Left lobe of liver (tissue), 2 donors: ENCODE results near the gene IFT81. TPM values are rescaled to one million over a fixed set of nuclear protein-coding genes. Genes with fewer than 3 reads are reported as not detected.
"Not testable (repeated sequence)": the region's sequence is repeated elsewhere in the genome, so short reads cannot be mapped to it uniquely, and the experiment has no call there.

ENCODE experiments used
- ATAC-seq: fragments of 200-7000 bp; cut with Tn5 transposase; one replicate; pipeline ENCODE4 v1.9.1; 2020; ENCODE audit warnings: mild to moderate bottlenecking, moderate library complexity
- DNase-seq: peaks from one replicate; pipeline ENCODE4 v3.0.0-alpha.2; 2020; ENCODE audit warnings: low spot score
- total RNA-seq: library from RNA; stranded (reverse); gene quantifications from one replicate; pipeline ENCODE4 v1.2.1, GENCODE V29; 2021
- donor health status: DM: no; HTN: no; CAD: no; lungs with moderate emphysema.
- donor health status: DM: no; HTN: yes; CAD: no.

The IFT81 gene
- total RNA-seq, 1 donor from 2014 or later: 2.3 TPM

DNA sequence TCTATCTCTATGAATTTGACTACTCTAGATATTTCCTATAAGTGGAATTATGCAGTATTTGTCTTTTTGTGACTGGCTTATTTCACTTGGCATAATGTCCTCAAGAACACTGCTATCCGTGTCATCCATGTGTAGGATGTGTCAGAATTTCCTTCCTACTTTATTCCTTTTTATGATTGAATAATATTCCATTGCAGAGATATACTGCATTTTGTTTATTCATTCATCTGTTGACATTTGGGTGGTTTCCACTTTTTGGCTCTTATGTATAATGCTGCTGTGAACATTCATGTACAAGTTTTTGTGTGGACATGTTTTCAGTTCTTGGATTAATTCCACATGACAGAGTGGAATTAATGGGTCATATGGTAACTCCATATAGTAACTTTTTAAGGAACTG is 111.2 kb downstream of the IFT81 start:
- no peak for DNase-seq
- no peak for ATAC-seq

DNA sequence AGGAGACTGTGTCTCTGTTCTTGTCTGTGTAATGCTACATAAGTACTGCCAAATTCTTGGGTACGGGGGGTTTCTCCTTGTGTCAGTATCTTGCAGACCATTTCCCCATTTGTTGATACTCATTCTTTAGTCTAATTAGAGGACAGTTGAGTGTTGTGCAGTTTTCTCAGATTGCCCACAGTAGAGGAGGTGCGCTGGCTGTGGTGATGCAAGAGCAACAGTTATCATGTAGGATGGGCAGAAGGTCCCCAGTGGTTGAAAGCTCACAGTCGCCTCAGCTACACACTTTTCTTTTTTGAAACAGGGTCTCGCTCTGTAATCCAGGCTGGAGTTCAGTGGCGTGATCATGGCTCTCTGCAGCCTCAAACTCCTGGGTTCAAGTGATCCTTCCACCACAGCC is 119.1 kb downstream of the IFT81 start:
- ATAC-seq (no peak), DNase-seq (no peak)

DNA sequence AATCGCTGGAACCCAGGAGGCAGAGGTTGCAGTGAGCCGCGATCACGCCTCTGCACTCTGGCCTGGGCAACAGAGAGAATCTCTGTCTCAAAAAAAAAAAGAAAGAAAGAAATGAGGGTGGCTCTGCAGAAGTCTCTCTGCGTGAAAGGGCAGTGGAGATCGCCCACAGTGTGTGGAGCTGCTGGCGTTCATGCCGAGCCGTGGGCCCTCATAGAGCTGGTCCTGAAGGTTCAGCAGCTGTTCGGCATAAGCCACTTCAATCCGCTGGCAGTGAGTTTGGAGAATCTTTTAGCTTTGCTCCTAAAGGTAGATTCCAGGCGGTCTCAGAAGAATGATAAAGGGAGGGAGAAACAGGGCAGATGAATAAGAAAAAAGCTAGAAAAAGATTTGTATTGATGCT is 120.2 kb downstream of the IFT81 start:
- ATAC-seq (no peak), DNase-seq (peak; percentile 15)

GRCh38 chr12:110244829-110245228 is 120.7 kb downstream of the IFT81 start:
- peak; percentile 56 for DNase-seq

GRCh38 chr12:110245369-110245772 is 121.2 kb downstream of the IFT81 start:
- ATAC-seq: peak; percentile 47

More at GRCh38 chr12:110244829-110245228, 120.7 kb downstream of the IFT81 start:
- ATAC-seq: no peak

DNA sequence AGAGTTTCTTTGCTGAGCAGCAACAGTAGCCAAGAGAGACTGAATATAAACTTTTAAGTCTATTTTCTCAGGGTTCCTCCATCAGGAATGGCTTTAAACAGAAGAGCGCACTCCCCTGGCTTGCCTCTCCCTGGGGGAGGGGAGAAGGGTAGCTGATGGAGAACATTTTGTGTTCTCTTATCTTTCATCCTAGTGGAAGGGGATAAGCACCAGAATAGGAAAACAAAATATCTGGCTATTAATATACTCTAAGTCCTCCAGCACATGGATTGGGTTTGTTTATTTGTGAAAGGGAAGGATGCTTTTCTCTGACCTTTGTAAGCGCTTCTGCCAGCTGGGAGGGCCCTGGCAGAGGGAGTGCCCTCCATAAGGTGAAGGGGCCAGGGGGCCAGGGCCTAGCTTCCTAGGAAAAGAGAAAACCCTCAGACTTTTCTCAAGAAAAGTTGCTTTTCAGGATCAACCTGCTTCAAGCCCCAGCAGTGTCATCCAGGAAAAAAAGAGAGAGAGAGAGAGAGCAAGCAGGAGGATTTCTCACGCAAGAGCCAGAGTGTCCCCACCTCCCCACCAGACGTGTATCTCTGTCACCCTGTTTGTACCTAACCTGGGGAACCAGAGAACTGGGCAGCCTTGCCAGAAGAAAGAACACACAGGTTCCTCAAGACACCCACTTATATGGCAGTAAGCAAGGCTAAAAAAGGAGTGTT is 122.6 kb downstream of the IFT81 start:
- DNase-seq (peak; percentile 55), ATAC-seq (peak; percentile 1)

More at GRCh38 chr12:110245369-110245772, 121.2 kb downstream of the IFT81 start:
- peak; percentile 90 for DNase-seq

GRCh38 chr12:110247340-110248095 is 123.4 kb downstream of the IFT81 start:
- DNase-seq (peak; percentile 96), ATAC-seq (peak; percentile 77)

- ATAC-seq (peak; percentile 25), DNase-seq (peak; percentile 74)
Observed at GRCh38 chr12:110248096-110248447, 123.9 kb downstream of the IFT81 start.

DNA sequence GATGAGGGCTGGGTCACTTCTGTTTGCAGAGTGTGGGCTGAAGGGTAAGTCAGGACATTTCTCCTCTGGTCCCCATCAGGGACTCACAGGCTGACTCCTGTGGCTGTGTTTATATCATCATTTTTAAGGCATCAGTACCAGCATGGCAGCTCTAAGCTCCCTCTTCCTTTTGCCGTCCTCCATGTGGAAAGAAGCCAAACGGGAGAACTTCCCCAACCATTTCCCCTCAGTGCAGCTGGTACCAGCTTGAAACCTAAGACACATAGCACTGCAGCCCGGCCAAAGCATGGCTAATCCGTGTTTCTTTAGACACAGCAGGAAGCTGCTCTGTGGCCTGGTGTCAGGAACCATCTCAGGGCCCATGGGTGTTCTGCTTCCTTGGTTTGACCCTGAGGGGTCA is 124.9 kb downstream of the IFT81 start:
- DNase-seq: peak; percentile 45
- no peak for ATAC-seq

- DNase-seq: peak; percentile 89
- peak; percentile 60 for ATAC-seq
Observed at GRCh38 chr12:110249716-110250225, 125.6 kb downstream of the IFT81 start.

DNA sequence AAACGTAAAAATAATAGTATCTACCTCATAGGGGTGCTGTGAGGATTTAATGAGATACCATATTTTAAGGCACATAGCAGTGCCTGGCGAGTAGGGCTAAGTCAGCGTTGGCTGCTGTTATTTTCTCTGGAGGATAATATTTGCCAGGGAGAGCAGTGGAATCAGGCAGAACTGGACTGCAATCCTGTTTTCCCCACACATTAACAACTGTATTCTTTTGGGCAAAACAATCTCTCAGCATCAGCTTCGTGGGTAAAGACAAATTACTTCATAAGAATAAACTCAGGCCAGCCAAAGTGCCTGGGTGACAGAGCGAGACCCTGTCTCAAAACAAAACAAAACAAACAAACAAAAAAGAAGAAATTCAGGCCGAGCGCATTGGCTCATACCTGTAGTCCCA is 127.2 kb downstream of the IFT81 start:
- DNase-seq (peak; percentile 7), ATAC-seq (no peak)

- DNase-seq (peak; percentile 44), ATAC-seq (no peak)
Observed at GRCh38 chr12:110252716-110253115, 128.6 kb downstream of the IFT81 start.

- DNase-seq (peak; percentile 72), ATAC-seq (peak; percentile 53)
Observed at GRCh38 chr12:110253176-110253575, 129.0 kb downstream of the IFT81 start.

DNA sequence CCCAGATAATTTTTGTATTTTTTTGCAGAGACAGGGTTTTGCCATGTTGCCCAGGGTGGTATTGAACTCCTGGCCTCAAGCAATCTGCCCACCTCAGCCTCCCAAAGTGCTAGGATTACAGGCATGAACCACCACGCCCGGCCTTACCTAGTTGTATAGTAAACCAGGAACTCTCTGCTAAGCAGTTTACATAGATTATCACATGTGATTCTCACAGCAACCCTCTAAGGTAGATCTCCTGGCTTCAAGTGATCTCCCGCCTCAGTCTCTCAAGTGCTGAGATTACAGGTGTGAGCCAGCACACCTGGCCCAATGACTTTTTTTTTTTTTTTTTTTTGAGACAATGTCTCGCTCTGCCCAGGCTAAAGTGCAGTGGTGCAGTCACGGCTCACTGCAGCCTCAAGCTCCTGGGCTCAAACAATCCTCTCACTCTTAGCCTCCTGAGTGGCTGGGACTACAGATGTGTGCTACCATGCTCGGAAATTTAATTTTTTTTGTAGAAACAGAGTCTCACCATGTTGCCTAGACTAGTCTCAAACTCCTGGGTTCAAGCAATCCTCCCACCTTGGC is 130.9 kb downstream of the IFT81 start:
- ATAC-seq (no peak), DNase-seq (peak; percentile 32)

DNA sequence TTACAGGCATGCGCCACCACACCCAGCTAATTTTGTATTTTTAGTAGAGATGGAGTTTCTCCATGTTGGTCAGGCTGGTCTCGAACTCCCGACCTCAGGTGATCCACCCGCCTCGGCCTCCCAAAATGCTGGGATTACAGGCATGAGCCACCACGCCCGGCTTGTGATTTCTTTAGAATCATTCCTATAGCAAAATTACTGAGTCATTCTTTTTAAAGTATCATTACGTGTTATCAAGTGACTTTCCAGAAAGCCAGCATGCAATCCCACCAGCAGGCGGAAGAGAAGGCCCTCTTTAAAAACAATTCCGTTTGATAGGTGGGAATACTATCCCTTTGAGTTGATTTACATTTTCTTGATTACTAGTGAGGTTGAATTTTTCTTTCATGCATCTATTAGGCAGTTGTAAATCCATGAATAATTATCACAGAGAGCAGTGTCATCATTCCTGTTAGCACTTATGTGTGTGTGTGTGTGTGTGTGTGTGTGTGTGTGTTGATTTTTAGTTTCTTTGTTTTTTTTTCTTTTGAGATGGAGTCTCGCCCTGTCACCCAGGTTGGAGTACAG is 131.8 kb downstream of the IFT81 start:
- ATAC-seq, DNase-seq: not testable (repeated sequence)

GRCh38 chr12:110256780-110257431 is 132.7 kb downstream of the IFT81 start:
- DNase-seq (no peak), ATAC-seq (peak; percentile 52)

DNA sequence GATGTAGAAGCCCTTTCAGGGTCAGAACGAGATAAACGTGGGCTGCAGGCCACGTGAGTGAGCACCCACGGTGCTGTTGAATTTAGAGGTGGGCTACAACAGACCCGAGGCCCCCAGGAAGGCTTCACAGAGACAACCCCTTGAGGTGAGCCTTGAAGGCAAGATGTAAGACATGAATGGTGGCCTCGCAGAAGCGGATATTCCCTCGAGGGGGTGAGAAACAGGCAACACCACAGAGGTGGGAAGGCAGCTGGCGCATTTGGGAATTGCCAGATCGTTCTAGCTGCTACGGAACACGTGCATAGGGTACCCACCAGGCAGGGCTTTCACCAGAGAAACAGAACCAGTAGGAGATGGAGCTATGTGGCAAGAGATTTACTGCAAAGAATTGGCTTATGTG is 134.3 kb downstream of the IFT81 start:
- ATAC-seq: no peak
- no peak for DNase-seq

DNA sequence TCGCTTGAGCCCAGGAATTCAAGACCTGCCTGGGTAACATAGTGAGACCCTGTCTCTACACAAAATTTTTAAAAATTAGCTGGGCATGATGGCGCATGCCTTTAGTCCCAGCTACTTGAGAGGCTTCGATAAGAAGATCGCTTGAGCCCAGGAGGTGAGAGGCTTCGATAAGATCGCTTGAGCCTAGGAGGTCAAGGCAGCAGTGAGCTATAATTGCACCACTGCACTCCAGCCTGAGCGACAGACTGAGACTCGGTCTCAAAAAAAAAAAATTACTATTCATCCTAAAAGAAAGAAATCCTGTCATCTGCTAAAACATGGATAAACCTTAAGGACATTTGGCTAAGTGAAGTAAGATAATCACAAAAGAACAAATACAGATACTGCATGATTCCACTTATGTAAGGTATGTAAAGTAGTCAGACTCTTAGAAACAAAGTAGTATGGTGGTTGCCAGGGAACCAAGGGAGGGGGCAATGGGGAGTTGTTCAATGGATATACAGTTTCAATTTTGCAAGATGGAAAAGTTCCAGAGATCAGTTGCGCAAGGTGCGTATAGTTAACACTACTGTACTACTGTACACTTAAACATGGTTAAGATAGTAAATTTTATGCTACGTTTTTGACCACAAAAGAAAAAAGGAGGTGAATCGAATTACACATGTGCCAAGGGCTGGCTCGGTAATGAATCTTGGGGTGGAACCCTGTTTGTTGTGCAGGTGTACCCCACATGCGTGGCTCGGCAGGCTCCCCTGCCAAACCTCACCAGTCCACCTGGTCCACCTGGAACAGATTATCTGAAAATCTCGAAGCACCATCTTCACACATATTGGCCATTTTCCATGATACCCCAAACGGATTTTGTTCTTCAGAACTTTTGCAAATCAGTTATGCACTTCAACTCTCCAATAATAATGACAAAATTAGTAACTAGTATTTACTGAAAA is 138.6 kb downstream of the IFT81 start:
- ATAC-seq: no peak
- no peak for DNase-seq

DNA sequence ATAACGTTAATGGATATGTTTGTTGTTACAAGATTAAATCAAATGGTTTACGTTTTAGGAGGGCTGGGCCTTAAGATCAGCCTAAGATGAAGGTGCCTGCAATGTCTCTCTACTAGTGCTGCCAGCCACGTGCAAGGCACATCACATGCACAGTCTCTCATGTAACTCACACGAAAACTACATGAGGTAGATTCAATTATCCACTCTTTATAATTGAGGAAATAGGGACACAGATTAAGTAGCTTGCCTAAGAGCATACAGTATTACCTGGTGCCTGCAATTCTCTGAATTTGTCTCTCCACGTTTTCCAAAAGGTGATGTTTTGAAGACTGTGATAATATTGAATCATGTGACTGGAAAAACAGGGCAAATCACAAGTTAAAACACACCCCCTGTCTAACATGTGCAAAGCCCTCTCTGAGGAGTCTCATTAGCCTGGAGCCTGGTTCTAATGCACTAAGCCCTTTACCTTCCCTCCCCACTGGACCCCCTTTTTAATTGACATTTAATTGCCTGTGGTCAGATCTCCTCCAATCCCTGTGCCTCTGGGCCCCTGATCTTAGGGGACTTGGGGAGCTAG is 142.3 kb downstream of the IFT81 start:
- DNase-seq: no peak

More for the DNA sequence above, 142.3 kb downstream of the IFT81 start:
- no peak for ATAC-seq
